Kidney (tissue), 14 donors: ENCODE measurements around the gene MTA2. TPM values are rescaled to one million over a fixed set of nuclear protein-coding genes. Genes with fewer than 3 reads are reported as not detected.

ENCODE experiments used
- DNase-seq, 5 donors: peaks; one replicate each; pipeline ENCODE4 v3.0.0-alpha.2; 2013 to 2020
- FAIRE-seq: peaks from 2 replicates; lab custom pipeline; 2012; peaks lifted over from hg19 to GRCh38; lab: Jason Lieb, UNC
- H3K27ac ChIP-seq, 2 donors: one replicate each; pipeline ENCODE4 v1.7.0; 2013; ENCODE audit warnings: low read depth in 2 of 2, low read length in 2 of 2, inconsistent platforms in 1 of 2
- H3K27me3 ChIP-seq: one replicate; pipeline ENCODE4 v1.7.1; 2013; ENCODE audit warnings: low read length, inconsistent platforms; ENCODE audit not compliant: control insufficient read depth, insufficient read depth
- H3K36me3 ChIP-seq, 3 donors: one replicate each; pipeline versions ENCODE4 v1.7.0 to v1.7.1; 2013; ENCODE audit warnings: low read length in 3 of 3, control low read depth in 1 of 3, inconsistent platforms in 1 of 3; ENCODE audit not compliant: insufficient read depth in 3 of 3, control insufficient read depth in 2 of 3
- H3K4me1 ChIP-seq, 3 donors: one replicate each; pipeline versions ENCODE4 v1.7.0 to v1.7.1; 2013; ENCODE audit warnings: low read length in 3 of 3, inconsistent platforms in 1 of 3, low read depth in 1 of 3; ENCODE audit not compliant: control insufficient read depth in 2 of 3, insufficient read depth in 2 of 3
- H3K4me3 ChIP-seq, 3 donors: one replicate each; pipeline versions ENCODE4 v1.7.0 to v1.8.1; 2013; ENCODE audit warnings: low read length in 3 of 3, control low read depth in 1 of 3, inconsistent platforms in 1 of 3
- H3K9ac ChIP-seq, 3 donors: one replicate each; pipeline versions ENCODE4 v1.7.0 to v1.7.1; 2013; ENCODE audit warnings: low read length in 3 of 3, control low read depth in 1 of 3, inconsistent platforms in 1 of 3
- H3K9me3 ChIP-seq, 3 donors: one replicate each; pipeline versions ENCODE4 v1.7.0 to v1.7.1; 2013; ENCODE audit warnings: low read length in 3 of 3, control low read depth in 1 of 3, inconsistent platforms in 1 of 3; ENCODE audit not compliant: control insufficient read depth in 2 of 3, insufficient read depth in 1 of 3
- CTCF ChIP-seq: IDR thresholded peaks from 3 replicates; pipeline ENCODE4 v1.5.1; 2012; ENCODE audit warnings: mild to moderate bottlenecking, moderate library complexity, borderline replicate concordance; ENCODE audit not compliant: insufficient read depth; ENCODE audit errors: extremely low read depth
- intact Hi-C: fragments of 100-400 bp; cut with DNase I; formaldehyde crosslinking; loops from one replicate; pipeline ENCODE4 v1.11.1; 2022
- polyA plus RNA-seq: library from polyadenylated mRNA; stranded (reverse); fragments of 350-450 nt; fragmentation: Illumina TruSeq; extraction: RNeasy Lipid Tissue Mini Kit (QIAGEN cat#74804); gene quantifications from one replicate; pipeline ENCODE4 v1.2.3, GENCODE V29; 2014; ENCODE audit warnings: low read depth, low replicate concordance; ENCODE audit not compliant: insufficient read depth
- total RNA-seq: library from RNA; stranded (reverse); fragmentation: NEBNext Ultra II Directional; extraction: Animal tissue kit (Norgen Biotek cat#: 25700); gene quantifications from one replicate; pipeline ENCODE4 v1.2.1, GENCODE V29; 2021
- donor health status: control.
- donor health status: control.
- donor health status: control.
- donor health status: control.
- donor health status: control.
- donor health status: DM: yes; HTN: yes; CAD: no.
- donor health status: Normal renal cell carcinoma (clear cell type).

The MTA2 gene
- total and polyA plus RNA-seq, 2 donors from 2014 or later = 34.4 to 71.8 TPM

- Histone ChIP-seq H3K4me3 (no peak overlapping the region), H3K27me3 (no peaks in the 10 kb centered on the region), H3K36me3 (peaks cover 6 to 34% (median 14%) of the 10 kb centered on the region in 3 donors), H3K4me1 (peaks cover 5 to 49% (median 45%) of the 10 kb centered on the region in 3 donors), H3K9ac (peak overlapping the region in 1 of 3 donors; percentile 44), H3K9me3 (no peaks in the 10 kb centered on the region), H3K27ac (peak overlapping the region; percentile 80 to 87)
- peak in 1 of 5 donors; percentile 56 for DNase-seq
- TF ChIP-seq CTCF = no peak
- FAIRE-seq = no peak
- intact Hi-C loops = no loop called here
These were observed 44.6 kb downstream of the MTA2 start for GRCh38 chr11:62556875-62557631.

GRCh38 chr11:62556108-62556874, 45.4 kb downstream of the MTA2 start:
- TF ChIP-seq CTCF = no peak
- Histone ChIP-seq H3K4me3 (peak overlapping the region in 1 of 3 donors; percentile 30), H3K9ac (peak overlapping the region in 1 of 3 donors; percentile 48), H3K36me3 (peaks cover 3 to 28% (median 14%) of the 10 kb centered on the region in 3 donors), H3K27ac (peak overlapping the region; percentile 80 to 87), H3K27me3 (no peaks in the 10 kb centered on the region), H3K4me1 (peaks cover 5 to 56% (median 51%) of the 10 kb centered on the region in 3 donors), H3K9me3 (no peaks in the 10 kb centered on the region)
- intact Hi-C loops = no loop called here
- DNase-seq (peak; percentile 84 to 97 (median 91)), FAIRE-seq (no peak)

- peaks cover 3 to 28% (median 14%) of the 10 kb centered on the region in 3 donors for H3K36me3 ChIP-seq
- intact Hi-C loops = no loop called here
- TF ChIP-seq CTCF = no peak
- DNase-seq = peak in 4 of 5 donors; percentile 23 to 76 (median 62)
- H3K4me3 ChIP-seq = peak overlapping the region in 1 of 3 donors; percentile 18
- H3K4me1 ChIP-seq = peaks cover 5 to 56% (median 51%) of the 10 kb centered on the region in 3 donors
- peak overlapping the region; percentile 80 to 87 for H3K27ac ChIP-seq
- peak overlapping the region in 1 of 3 donors; percentile 48 for H3K9ac ChIP-seq
- H3K9me3 ChIP-seq = no peaks in the 10 kb centered on the region
- no peaks in the 10 kb centered on the region for H3K27me3 ChIP-seq
- FAIRE-seq = no peak
These were observed 46.1 kb downstream of the MTA2 start for GRCh38 chr11:62555464-62556107.
